ENCODE results near the gene EFHD1. TPM values are rescaled to one million over a fixed set of nuclear protein-coding genes. Genes with fewer than 3 reads are reported as not detected.

The EFHD1 gene
- total and polyA plus RNA-seq, 9 of the 15 experiments (the other 6 are each of a cell fraction or from before 2014, with no cell fraction given): 0.66 to 9.1 (median 2.0) TPM

DNA sequence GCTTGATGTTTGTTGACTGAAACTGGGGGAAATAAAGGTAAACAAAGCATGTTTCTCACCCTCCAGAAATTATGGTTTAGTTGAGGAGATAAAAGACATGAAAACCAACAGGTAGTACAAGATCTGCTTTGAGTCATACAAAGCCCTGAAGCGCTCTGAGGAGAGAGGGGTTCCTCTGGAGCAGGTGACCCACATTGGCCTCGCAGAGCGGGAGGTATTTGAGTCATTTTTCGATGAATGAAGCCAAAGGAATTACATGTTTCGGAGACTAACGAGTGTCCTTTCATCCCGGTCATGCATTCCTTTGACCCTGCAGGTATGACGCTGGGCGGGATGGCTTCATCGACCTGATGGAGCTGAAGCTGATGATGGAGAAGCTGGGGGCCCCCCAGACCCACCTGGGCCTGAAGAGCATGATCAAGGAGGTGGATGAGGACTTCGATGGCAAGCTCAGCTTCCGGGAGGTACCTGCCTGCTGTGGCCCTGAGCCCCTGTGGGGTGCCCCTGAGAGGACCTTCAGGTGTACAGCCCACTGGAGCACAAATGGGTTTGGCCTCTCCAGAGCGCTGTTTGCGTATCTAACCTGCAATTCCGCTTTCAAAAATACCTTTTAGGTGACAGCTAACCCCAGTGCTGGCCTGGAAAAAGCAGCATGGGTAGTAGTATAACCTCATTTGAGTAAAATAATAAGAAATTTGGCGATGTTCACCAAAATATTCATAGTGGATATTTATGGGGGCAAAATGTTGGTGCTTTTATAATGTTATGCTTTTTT lies 29.3 kb downstream of the EFHD1 start (continued):
- TF ChIP-seq, protein P1, sequence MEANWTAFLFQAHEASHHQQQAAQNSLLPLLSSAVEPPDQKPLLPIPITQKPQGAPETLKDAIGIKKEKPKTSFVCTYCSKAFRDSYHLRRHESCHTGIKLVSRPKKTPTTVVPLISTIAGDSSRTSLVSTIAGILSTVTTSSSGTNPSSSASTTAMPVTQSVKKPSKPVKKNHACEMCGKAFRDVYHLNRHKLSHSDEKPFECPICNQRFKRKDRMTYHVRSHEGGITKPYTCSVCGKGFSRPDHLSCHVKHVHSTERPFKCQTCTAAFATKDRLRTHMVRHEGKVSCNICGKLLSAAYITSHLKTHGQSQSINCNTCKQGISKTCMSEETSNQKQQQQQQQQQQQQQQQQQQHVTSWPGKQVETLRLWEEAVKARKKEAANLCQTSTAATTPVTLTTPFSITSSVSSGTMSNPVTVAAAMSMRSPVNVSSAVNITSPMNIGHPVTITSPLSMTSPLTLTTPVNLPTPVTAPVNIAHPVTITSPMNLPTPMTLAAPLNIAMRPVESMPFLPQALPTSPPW (CRISPR knock-in tag; IDR thresholded peaks at IDR 0.05): no peak
- TF ChIP-seq DACH1 (IDR thresholded peaks at IDR 0.05; ENCODE audit: partially characterized antibody): no peak

DNA sequence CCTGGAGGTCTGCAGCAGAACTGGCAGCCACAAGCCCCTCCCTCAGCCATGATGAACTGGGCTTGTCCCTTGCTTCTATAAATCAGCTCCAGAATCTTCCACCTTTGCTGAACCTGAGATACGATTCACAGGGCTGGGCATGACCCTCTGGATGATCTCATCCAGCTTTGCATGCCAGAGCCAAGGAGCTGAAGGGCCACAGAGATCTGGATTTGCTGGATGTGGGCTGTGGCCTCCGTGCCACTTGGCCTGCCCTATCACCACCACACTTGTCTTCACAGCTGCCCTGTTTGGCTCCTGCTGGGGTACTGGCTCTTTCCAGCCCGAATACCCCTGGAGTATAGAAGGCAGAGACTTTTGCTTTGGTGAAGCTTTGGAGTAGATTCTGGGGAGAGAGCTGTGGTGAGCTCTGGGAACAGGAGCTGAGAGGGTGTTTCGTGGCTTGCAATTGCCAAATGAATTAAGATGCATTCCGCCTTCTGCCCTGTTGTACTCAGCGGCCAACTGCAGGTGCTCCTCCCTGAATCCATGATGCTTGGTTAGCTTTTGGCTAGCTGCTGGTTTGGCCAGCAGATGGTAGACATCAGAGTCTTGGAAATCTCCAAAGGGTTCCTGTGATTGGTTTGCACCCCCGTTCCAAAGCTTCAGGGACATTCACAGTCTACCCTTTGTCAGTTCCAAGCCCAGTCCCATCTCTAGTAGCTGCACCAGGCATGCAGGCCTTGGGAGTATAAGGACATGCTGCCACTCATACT lies 32.8 kb downstream of the EFHD1 start:
- H3K36me3 ChIP-seq (ENCODE audit: control insufficient read depth, insufficient read depth, low read length): no peaks in the 10 kb centered on the region
- H3K4me2 ChIP-seq (ENCODE audit: insufficient read depth, low read length): no peak overlapping the region
- POLR2A ChIA-PET: interaction anchor here (0.9 to 1.5 kb wide), 3 partner anchors 14 to 34 kb away, joined by 3 to 4 read pairs (median 3); no protein-coding TSS in a partner anchor
- 17% methylated on average over 6 of the region's 7 CpGs for WGBS (ENCODE audit: insufficient coverage, low coverage, missing lambda C conversion rate)
- DNase-seq (ENCODE audit: extremely low read depth in 1 of 4, low spot score in 3 of 4) (no peak), ATAC-seq (no peak), FAIRE-seq (no peak)
- no peak overlapping the region for H2AFZ ChIP-seq (ENCODE audit: low read depth, low read length)
- H3K9me3 ChIP-seq (replicated peaks; ENCODE audit: control insufficient read depth, insufficient read depth, low read depth, low read length): no peaks in the 10 kb centered on the region
- in situ Hi-C loops (cut with MboI): no loop called here
- intact Hi-C loops (cut with micrococcal nuclease): no loop called here
- H3K4me1 ChIP-seq (replicated peaks in 1 of 2; ENCODE audit: control insufficient read depth in 2 of 2, insufficient read depth in 2 of 2, low read length in 2 of 2): no peaks in the 10 kb centered on the region; a peak in 1 of 5 replicates
- CTCF ChIA-PET (ENCODE audit: low intra/inter-chr PET ratio): no interaction called here
- no TSS peak for BruUV-seq (replicated peaks)
- no peaks in the 10 kb centered on the region for H4K20me1 ChIP-seq (replicated peaks; ENCODE audit: control insufficient read depth, insufficient read depth, low read length)
- H3K79me2 ChIP-seq (ENCODE audit: control insufficient read depth, insufficient read depth, low read length): no peaks in the 10 kb centered on the region
- H3K9me1 ChIP-seq (ENCODE audit: control insufficient read depth, insufficient read depth, low read length): no peaks in the 10 kb centered on the region
- H3K27me3 ChIP-seq (ENCODE audit: control insufficient read depth in 2 of 2, insufficient read depth in 2 of 2, low read length in 2 of 2): peaks cover 0 to 11% of the 10 kb centered on the region in 2 experiments; a peak in 1 of 5 replicates
- no peak overlapping the region for H3K9ac ChIP-seq (ENCODE audit: insufficient read depth in 1 of 2, low read depth in 2 of 2, low read length in 2 of 2)
- no peak overlapping the region for H3K4me3 ChIP-seq
- H3K27ac ChIP-seq (ENCODE audit: extremely low read depth, low read depth, low read length): no peak overlapping the region
- TF ChIP-seq RB1 (IDR thresholded peaks at IDR 0.05; ENCODE audit: low read depth) (no peak), DDX20 (tag; IDR thresholded peaks at IDR 0.05; ENCODE audit: low read depth) (no peak), ZNF551 (CRISPR knock-in tag; IDR thresholded peaks at IDR 0.05) (no peak), TAL1 (IDR thresholded peaks at IDR 0.05) (no peak)
- TF ChIP-seq, protein P2, sequence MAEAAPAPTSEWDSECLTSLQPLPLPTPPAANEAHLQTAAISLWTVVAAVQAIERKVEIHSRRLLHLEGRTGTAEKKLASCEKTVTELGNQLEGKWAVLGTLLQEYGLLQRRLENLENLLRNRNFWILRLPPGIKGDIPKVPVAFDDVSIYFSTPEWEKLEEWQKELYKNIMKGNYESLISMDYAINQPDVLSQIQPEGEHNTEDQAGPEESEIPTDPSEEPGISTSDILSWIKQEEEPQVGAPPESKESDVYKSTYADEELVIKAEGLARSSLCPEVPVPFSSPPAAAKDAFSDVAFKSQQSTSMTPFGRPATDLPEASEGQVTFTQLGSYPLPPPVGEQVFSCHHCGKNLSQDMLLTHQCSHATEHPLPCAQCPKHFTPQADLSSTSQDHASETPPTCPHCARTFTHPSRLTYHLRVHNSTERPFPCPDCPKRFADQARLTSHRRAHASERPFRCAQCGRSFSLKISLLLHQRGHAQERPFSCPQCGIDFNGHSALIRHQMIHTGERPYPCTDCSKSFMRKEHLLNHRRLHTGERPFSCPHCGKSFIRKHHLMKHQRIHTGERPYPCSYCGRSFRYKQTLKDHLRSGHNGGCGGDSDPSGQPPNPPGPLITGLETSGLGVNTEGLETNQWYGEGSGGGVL (CRISPR knock-in tag; IDR thresholded peaks at IDR 0.05): no peak

Data from K562 (cell line).